Upper lobe of left lung (tissue), 4 donors: ENCODE results near the gene INTS14.

Experiments
- EP300 ChIP-seq, 4 donors: sonication (generic); formaldehyde crosslinking; IDR thresholded peaks; one replicate each; pipeline ENCODE4 v1.5.1; 2017; ENCODE audit warnings: antibody characterized with exemption in 4 of 4, control low read depth in 2 of 4
- POLR2A ChIP-seq, 4 donors: fragments of 450-650 bp; IDR thresholded peaks; one replicate each; pipeline ENCODE4 v1.5.1; 2016 to 2017; ENCODE audit warnings: antibody characterized with exemption in 4 of 4, mild to moderate bottlenecking in 2 of 4
- POLR2AphosphoS5 ChIP-seq, 2 donors: sonication (generic); formaldehyde crosslinking; IDR thresholded peaks; one replicate each; pipeline ENCODE4 v1.5.1; 2017; ENCODE audit warnings: antibody characterized with exemption in 2 of 2
- TF ChIP-seq, protein P1 (sequence below), 6 experiments: fragments of 450-650 bp in 4 of 6; fragments of 200-600 bp in 2 of 6; sonication (generic) in 2 of 6; IDR thresholded peaks; one replicate each; pipeline ENCODE4 v1.5.1; 2016 to 2019; ENCODE audit warnings: antibody characterized with exemption in 6 of 6

DNA sequence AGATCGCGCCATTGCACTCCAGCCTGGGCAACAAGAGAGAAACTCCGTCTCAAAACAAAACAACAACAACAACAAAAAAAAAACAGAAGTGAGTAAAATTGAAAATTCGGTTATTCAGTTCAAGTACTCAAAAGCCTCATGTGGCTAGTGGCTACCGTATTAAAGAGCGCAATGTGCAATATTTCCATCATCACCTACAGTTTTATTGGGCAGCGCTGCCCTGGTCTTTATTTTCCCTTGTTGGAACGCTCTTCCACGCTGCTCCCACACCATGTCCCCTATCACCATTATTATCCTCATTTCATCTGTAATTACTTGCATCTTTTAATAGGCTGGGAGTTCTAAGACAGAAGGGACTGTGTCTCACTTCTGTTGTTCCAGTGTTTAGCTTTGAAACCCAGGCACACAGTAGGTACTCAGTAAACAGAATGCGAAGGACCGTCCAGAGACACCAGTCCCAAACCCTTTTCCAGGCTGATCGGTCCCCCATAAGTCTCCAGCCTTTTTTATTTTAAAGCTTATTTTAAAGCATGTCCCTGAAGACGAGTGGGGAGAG, 81.1 kb downstream of the INTS14 start:
- TF ChIP-seq, protein P1, sequence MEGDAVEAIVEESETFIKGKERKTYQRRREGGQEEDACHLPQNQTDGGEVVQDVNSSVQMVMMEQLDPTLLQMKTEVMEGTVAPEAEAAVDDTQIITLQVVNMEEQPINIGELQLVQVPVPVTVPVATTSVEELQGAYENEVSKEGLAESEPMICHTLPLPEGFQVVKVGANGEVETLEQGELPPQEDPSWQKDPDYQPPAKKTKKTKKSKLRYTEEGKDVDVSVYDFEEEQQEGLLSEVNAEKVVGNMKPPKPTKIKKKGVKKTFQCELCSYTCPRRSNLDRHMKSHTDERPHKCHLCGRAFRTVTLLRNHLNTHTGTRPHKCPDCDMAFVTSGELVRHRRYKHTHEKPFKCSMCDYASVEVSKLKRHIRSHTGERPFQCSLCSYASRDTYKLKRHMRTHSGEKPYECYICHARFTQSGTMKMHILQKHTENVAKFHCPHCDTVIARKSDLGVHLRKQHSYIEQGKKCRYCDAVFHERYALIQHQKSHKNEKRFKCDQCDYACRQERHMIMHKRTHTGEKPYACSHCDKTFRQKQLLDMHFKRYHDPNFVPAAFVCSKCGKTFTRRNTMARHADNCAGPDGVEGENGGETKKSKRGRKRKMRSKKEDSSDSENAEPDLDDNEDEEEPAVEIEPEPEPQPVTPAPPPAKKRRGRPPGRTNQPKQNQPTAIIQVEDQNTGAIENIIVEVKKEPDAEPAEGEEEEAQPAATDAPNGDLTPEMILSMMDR (IDR thresholded peaks at IDR 0.05): no peak
- TF ChIP-seq POLR2AphosphoS5 (IDR thresholded peaks at IDR 0.05) (no peak), POLR2A (IDR thresholded peaks at IDR 0.05) (no peak), EP300 (IDR thresholded peaks at IDR 0.05) (no peak)
